MM.1S (cell line): ENCODE results near the gene ZNF236.

ENCODE experiments used
- DNase-seq: peaks from one replicate; pipeline ENCODE4 v3.0.0-alpha.2; 2015
- H2AFZ ChIP-seq: fragments of 300-600 bp; sonication (generic); 2 replicates; pipeline ENCODE4 v1.6.0; 2016; ENCODE audit warnings: antibody characterized with exemption, low read length
- H3F3A ChIP-seq: fragments of 300-600 bp; sonication (generic); 2 replicates; pipeline ENCODE4 v1.6.1; 2016; ENCODE audit warnings: mild to moderate bottlenecking, antibody characterized with exemption, low read length, moderate library complexity, mixed read lengths; ENCODE audit not compliant: insufficient read depth
- H3K27ac ChIP-seq: fragments of 300-600 bp; sonication (generic); 2 replicates; pipeline ENCODE4 v1.5.1; 2016; ENCODE audit warnings: mild to moderate bottlenecking, low read length
- H3K27me3 ChIP-seq: fragments of 300-600 bp; sonication (generic); replicated peaks from 2 replicates; pipeline ENCODE4 v1.6.0; 2016; ENCODE audit warnings: low read length; ENCODE audit not compliant: insufficient read depth
- H3K36me3 ChIP-seq: fragments of 300-600 bp; sonication (generic); replicated peaks from 2 replicates; pipeline ENCODE4 v1.6.1; 2016; ENCODE audit warnings: mild to moderate bottlenecking, low read length, mixed read lengths; ENCODE audit not compliant: insufficient read depth
- H3K4me1 ChIP-seq: fragments of 300-600 bp; sonication (generic); 2 replicates; pipeline ENCODE4 v1.6.1; 2016; ENCODE audit warnings: low read length, mixed read lengths
- H3K4me2 ChIP-seq: fragments of 300-600 bp; sonication (generic); 2 replicates; pipeline ENCODE4 v1.6.0; 2016; ENCODE audit warnings: low read depth, low read length
- H3K4me3 ChIP-seq: fragments of 300-600 bp; sonication (generic); 2 replicates; pipeline ENCODE4 v1.5.1; 2016; ENCODE audit warnings: low read length, mixed read lengths
- H3K79me2 ChIP-seq: fragments of 300-600 bp; sonication (generic); 2 replicates; pipeline ENCODE4 v1.6.1; 2016; ENCODE audit warnings: mixed run types, low read length, mixed read lengths
- H3K9ac ChIP-seq: fragments of 300-600 bp; sonication (generic); 2 replicates; pipeline ENCODE4 v1.6.1; 2016; ENCODE audit warnings: low read length, mixed read lengths
- H3K9me2 ChIP-seq: fragments of 300-600 bp; sonication (generic); replicated peaks from 2 replicates; pipeline ENCODE4 v1.6.1; 2016; ENCODE audit warnings: mild to moderate bottlenecking, low read length, mixed read lengths; ENCODE audit not compliant: insufficient read depth
- H3K9me3 ChIP-seq: fragments of 300-600 bp; sonication (generic); replicated peaks from 2 replicates; pipeline ENCODE4 v1.6.1; 2016; ENCODE audit warnings: mild to moderate bottlenecking, low read length, mixed read lengths; ENCODE audit not compliant: insufficient read depth
- H4K20me1 ChIP-seq: fragments of 300-600 bp; sonication (generic); 2 replicates; pipeline ENCODE4 v1.6.1; 2016; ENCODE audit warnings: mild to moderate bottlenecking, low read length, moderate library complexity, mixed read lengths; ENCODE audit not compliant: insufficient read depth
- CTCF ChIP-seq: fragments of 300-600 bp; sonication (generic); IDR thresholded peaks from 2 replicates; pipeline ENCODE4 v1.5.1; 2016; ENCODE audit warnings: antibody characterized with exemption, low read length, mixed read lengths
- EZH2 ChIP-seq: fragments of 300-600 bp; sonication (generic); optimal IDR thresholded peaks from 2 replicates; pipeline ENCODE3; 2017; ENCODE audit warnings: low read depth, mild to moderate bottlenecking, antibody characterized with exemption, low read length, mixed read lengths
- EZH2phosphoT487 ChIP-seq: fragments of 300-600 bp; sonication (generic); IDR thresholded peaks from 2 replicates; pipeline ENCODE4 v1.6.1; 2018; ENCODE audit warnings: antibody characterized with exemption, low read length

Gene ZNF236

DNA sequence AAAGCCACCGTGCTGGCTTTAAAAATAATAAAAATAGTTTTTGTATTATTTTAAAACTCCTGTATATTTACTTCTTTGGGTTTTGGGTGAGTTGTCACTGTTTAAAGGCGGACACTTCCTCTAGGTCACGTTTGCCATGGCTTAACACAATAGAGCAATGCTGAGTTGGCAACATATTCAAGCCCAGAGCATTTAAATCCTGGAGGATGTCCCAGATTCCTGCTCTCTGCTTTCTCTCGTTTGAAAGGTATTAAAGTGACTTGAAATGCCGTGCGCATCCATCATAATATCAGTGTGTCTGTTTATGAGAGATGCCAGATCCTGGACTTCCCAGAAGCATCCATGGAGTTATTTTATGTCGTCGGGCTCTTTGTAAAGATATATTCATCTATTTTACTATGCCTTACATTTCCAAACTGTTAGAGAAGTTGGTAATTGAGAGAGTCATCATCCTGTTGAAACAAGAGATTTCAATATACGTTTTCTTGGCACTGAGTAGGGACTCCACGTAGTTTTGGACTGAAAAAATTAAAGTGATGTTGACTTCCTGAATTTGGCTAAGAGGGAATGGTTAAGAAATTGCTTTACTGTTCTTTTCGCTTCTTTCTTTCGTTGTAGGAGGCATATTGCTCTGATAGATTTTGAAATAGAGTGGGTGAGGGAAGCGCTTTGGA is 150.6 kb downstream of the ZNF236 start:
- Histone ChIP-seq H2AFZ (no peak overlapping the region), H3K27me3 (no peaks in the 10 kb centered on the region), H3K9me2 (no peaks in the 10 kb centered on the region), H4K20me1 (no peaks in the 10 kb centered on the region), H3K36me3 (no peaks in the 10 kb centered on the region), H3K9me3 (no peaks in the 10 kb centered on the region), H3F3A (no peaks in the 10 kb centered on the region), H3K4me3 (no peak overlapping the region), H3K4me1 (no peaks in the 10 kb centered on the region), H3K79me2 (no peaks in the 10 kb centered on the region), H3K9ac (no peak overlapping the region), H3K27ac (no peak overlapping the region), H3K4me2 (no peak overlapping the region)
- no peak for DNase-seq
- TF ChIP-seq EZH2phosphoT487: no peak
- no peak for TF ChIP-seq CTCF
- TF ChIP-seq EZH2: no peak

DNA sequence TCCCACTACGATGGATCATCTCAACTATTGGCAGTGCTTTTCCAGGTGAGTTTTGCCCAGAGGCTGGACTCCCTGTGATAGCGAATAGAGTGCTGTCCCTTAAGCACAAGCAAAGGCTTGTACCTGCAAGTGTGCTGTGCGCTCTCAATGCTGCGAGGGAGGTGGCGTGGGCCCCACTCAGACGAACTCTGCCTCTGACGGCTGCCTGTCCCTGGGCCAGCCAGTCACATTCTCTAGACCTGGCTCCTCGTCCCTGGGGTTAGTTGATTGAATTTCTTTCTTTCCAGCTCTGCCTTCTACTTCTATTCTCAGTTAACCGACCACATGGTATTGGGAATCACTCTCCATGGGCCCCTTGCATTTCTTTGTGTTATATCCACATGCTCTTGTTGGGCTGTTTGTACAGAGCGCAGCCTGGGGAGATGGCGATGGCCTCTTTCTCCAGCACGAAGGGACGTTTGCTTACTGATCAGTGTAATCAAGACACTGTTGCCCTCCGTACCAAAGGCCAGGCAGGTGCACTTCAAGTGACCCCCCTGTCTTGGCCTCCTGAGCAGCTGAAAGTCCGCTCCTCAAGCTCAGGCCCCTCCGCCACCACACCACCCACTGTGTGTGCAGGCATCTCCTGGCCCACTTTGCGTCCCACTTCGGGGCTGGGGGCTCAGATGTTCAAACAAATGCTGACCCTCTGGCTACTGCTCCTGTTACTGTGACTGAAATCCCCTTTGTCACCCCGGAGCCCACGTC is 151.3 kb downstream of the ZNF236 start:
- H3K9ac ChIP-seq: no peak overlapping the region
- no peak overlapping the region for H3K27ac ChIP-seq
- no peak overlapping the region for H3K4me3 ChIP-seq
- H3K9me2 ChIP-seq: no peaks in the 10 kb centered on the region
- H3K4me2 ChIP-seq: no peak overlapping the region
- no peaks in the 10 kb centered on the region for H3K4me1 ChIP-seq
- H3K79me2 ChIP-seq: no peaks in the 10 kb centered on the region
- no peak overlapping the region for H2AFZ ChIP-seq
- no peaks in the 10 kb centered on the region for H3F3A ChIP-seq
- no peaks in the 10 kb centered on the region for H3K27me3 ChIP-seq
- no peaks in the 10 kb centered on the region for H4K20me1 ChIP-seq
- no peak for DNase-seq
- no peaks in the 10 kb centered on the region for H3K36me3 ChIP-seq
- TF ChIP-seq EZH2 (no peak), CTCF (no peak), EZH2phosphoT487 (no peak)
- H3K9me3 ChIP-seq: no peaks in the 10 kb centered on the region

DNA sequence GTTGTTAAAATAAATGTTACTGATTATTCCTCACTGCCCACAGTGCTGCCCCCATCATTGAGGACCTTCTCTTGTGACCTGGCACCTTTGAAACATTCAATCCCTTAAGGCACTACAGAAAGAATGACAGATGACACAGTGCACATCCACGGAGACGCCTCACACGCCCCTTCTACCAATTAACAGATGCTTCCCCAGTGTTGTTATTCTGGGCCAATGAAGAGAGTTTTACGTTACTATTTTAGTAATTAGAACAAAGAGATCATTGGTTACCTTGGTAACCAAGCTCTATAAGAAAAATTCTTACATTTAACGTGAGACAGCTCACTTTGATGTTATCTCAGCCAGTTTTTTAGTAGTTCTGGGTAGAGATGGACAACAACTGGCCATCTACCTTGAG is 152.0 kb downstream of the ZNF236 start:
- no peak for DNase-seq
- TF ChIP-seq CTCF (no peak), EZH2 (no peak), EZH2phosphoT487 (no peak)
- no peaks in the 10 kb centered on the region for H3K79me2 ChIP-seq
- H2AFZ ChIP-seq: no peak overlapping the region
- no peaks in the 10 kb centered on the region for H3K27me3 ChIP-seq
- no peaks in the 10 kb centered on the region for H3K9me3 ChIP-seq
- H3K4me2 ChIP-seq: no peak overlapping the region
- H4K20me1 ChIP-seq: no peaks in the 10 kb centered on the region
- no peak overlapping the region for H3K9ac ChIP-seq
- H3K36me3 ChIP-seq: no peaks in the 10 kb centered on the region
- no peaks in the 10 kb centered on the region for H3F3A ChIP-seq
- no peak overlapping the region for H3K27ac ChIP-seq
- no peaks in the 10 kb centered on the region for H3K4me1 ChIP-seq
- H3K4me3 ChIP-seq: no peak overlapping the region
- H3K9me2 ChIP-seq: no peaks in the 10 kb centered on the region
